Endothelial cell of umbilical vein (primary cell): Measurements from ENCODE around the gene DEDD. TPM values are rescaled to one million over a fixed set of nuclear protein-coding genes. Genes with fewer than 3 reads are reported as not detected.

Experiments
- BruUV-seq: library from RNA; stranded (reverse); fragments of 400-500 nt; replicated peaks from 2 replicates; lab custom pipeline; 2021; lab: Mats Ljungman, UMichigan
- CTCF ChIA-PET: fragments of 300-600, 350-600 bp; sonication (Branson Sonifier 250); formaldehyde crosslinking; loops from one replicate; lab custom pipeline; 2021; ENCODE audit warnings: antibody characterized with exemption, inconsistent platforms; lab: Charles Lee
- POLR2A ChIA-PET: fragments of 300-600, 350-600 bp; sonication (Branson Sonifier 250); formaldehyde crosslinking; loops from one replicate; lab custom pipeline; 2021; ENCODE audit warnings: antibody characterized with exemption, inconsistent platforms; lab: Charles Lee
- DNase-seq: peaks from one replicate; pipeline ENCODE4 v3.0.0-alpha.2; 2011; ENCODE audit warnings: low read depth, low spot score
- FAIRE-seq: peaks from 2 replicates; lab custom pipeline; 2011; peaks lifted over from hg19 to GRCh38; lab: Jason Lieb, UNC
- H2AFZ ChIP-seq: 2 replicates; pipeline ENCODE4 v1.6.0; 2012; ENCODE audit warnings: low read depth, low read length, control low read depth, inconsistent platforms
- H3K27ac ChIP-seq: 2 replicates; pipeline ENCODE4 v1.5.1; 2011; ENCODE audit warnings: low read depth, mild to moderate bottlenecking, control low read depth, low read length, moderate library complexity; ENCODE audit not compliant: insufficient read depth
- H3K27me3 ChIP-seq, 2 experiments: 2 replicates each; pipeline versions ENCODE4 v1.6.0 to v1.6.1; 2011; ENCODE audit warnings: low read length in 2 of 2, mixed read lengths in 1 of 2; ENCODE audit not compliant: control insufficient read depth in 2 of 2, insufficient read depth in 2 of 2
- H3K36me3 ChIP-seq, 2 experiments: 2 replicates in 1 of 2; 3 replicates in 1 of 2; pipeline ENCODE4 v1.5.1; 2011; ENCODE audit warnings: low read length in 2 of 2, mild to moderate bottlenecking in 1 of 2, moderate library complexity in 1 of 2; ENCODE audit not compliant: control insufficient read depth in 2 of 2, insufficient read depth in 2 of 2; ENCODE audit errors: extremely low read depth in 1 of 2
- H3K4me1 ChIP-seq: 3 replicates; pipeline ENCODE4 v1.5.1; 2011; ENCODE audit warnings: mild to moderate bottlenecking, low read length; ENCODE audit not compliant: control insufficient read depth, insufficient read depth; ENCODE audit errors: extremely low read depth
- H3K4me2 ChIP-seq: 2 replicates; pipeline ENCODE4 v1.6.1; 2011; ENCODE audit warnings: low read length, control low read depth, mixed read lengths; ENCODE audit not compliant: insufficient read depth
- H3K4me3 ChIP-seq, 3 experiments: fragments of 200-600 bp in 1 of 3; sonication (generic), shearing (Covaris generic) in 1 of 3; replicated peaks in 1 of 3; 2 replicates each; pipeline ENCODE4 v1.5.1; 2011 to 2016; ENCODE audit warnings: control low read depth in 3 of 3, low read length in 3 of 3, mild to moderate bottlenecking in 2 of 3, inconsistent platforms in 1 of 3, low read depth in 1 of 3, moderate library complexity in 1 of 3; ENCODE audit not compliant: insufficient read depth in 1 of 3
- H3K79me2 ChIP-seq: 2 replicates; pipeline ENCODE4 v1.6.0; 2012; ENCODE audit warnings: low read length, inconsistent platforms; ENCODE audit not compliant: control insufficient read depth, insufficient read depth
- H3K9ac ChIP-seq: replicated peaks from 2 replicates; pipeline ENCODE3; 2011; ENCODE audit warnings: low read length, control low read depth; ENCODE audit not compliant: insufficient read depth; ENCODE audit errors: extremely low read depth
- H3K9me1 ChIP-seq: replicated peaks from 3 replicates; pipeline ENCODE4 v1.6.0; 2011; ENCODE audit warnings: mild to moderate bottlenecking, low read length; ENCODE audit not compliant: control insufficient read depth, insufficient read depth; ENCODE audit errors: extremely low read depth
- H3K9me3 ChIP-seq: replicated peaks from 2 replicates; pipeline ENCODE4 v1.5.1; 2012; ENCODE audit warnings: low read length, inconsistent platforms; ENCODE audit not compliant: control insufficient read depth, insufficient read depth
- H4K20me1 ChIP-seq: replicated peaks from 2 replicates; pipeline ENCODE3; 2011; ENCODE audit warnings: mild to moderate bottlenecking, low read length; ENCODE audit not compliant: control insufficient read depth, insufficient read depth; ENCODE audit errors: extremely low read depth
- EZH2 ChIP-seq: IDR thresholded peaks from 2 replicates; pipeline ENCODE4 v1.6.1; 2012; ENCODE audit warnings: borderline replicate concordance, low read depth, mild to moderate bottlenecking, moderate library complexity, low read length, inconsistent platforms; ENCODE audit not compliant: severe bottlenecking
- FOS ChIP-seq: IDR thresholded peaks from 2 replicates; pipeline ENCODE4 v1.6.1; 2011; ENCODE audit warnings: mild to moderate bottlenecking, low read length, moderate library complexity, borderline replicate concordance; ENCODE audit not compliant: insufficient read depth
- GATA2 ChIP-seq: IDR thresholded peaks from 2 replicates; pipeline ENCODE4 v1.7.0; 2011; ENCODE audit warnings: low read depth, mild to moderate bottlenecking, moderate library complexity, mixed read lengths, low read length; ENCODE audit not compliant: insufficient read length, insufficient read depth
- JUN ChIP-seq: IDR thresholded peaks from 2 replicates; pipeline ENCODE4 v1.6.1; 2011; ENCODE audit warnings: borderline replicate concordance, low read depth; ENCODE audit not compliant: insufficient read length, insufficient read depth
- MYC ChIP-seq: IDR thresholded peaks from one replicate; pipeline ENCODE4 v1.6.1; 2011; ENCODE audit warnings: mild to moderate bottlenecking, low read depth, low read length
- POLR2A ChIP-seq: IDR thresholded peaks from 2 replicates; pipeline ENCODE4 v1.6.1; 2012; ENCODE audit warnings: low read depth, mild to moderate bottlenecking, control low read depth, low read length
- POLR2AphosphoS5 ChIP-seq: IDR thresholded peaks from 2 replicates; pipeline ENCODE4 v1.6.1; 2012; ENCODE audit warnings: low read depth, mild to moderate bottlenecking, control low read depth, low read length, moderate library complexity; ENCODE audit not compliant: insufficient read depth
- dilution Hi-C: fragments of 300-500 bp; cut with MboI; formaldehyde crosslinking; loops from one replicate; pipeline ENCODE4 v1.15.0; 2019; ENCODE audit warnings: low sequenced_read_pairs; ENCODE audit not compliant: extremely low pct_ligation_motif_present
- intact Hi-C: fragments of 100-400 bp; cut with micrococcal nuclease; formaldehyde crosslinking; loops from one replicate; pipeline ENCODE4 v1.10.0; 2022
- polyA plus RNA-seq, 4 experiments: library from polyadenylated mRNA; depleted of rRNA in 3 of 4; stranded (reverse) in 3 of 4; unstranded in 1 of 4; fragments of >200 nt; gene quantifications; 2 replicates each; pipeline versions ENCODE4 v1.2.1 to v1.2.3, GENCODE V29; 2011 to 2012; ENCODE audit warnings: missing spikeins in 1 of 4
- total RNA-seq: library from RNA; stranded (reverse); gene quantifications from 2 replicates; pipeline ENCODE4 v1.2.3, GENCODE V29; 2021
- TF ChIP-seq, protein P1 (sequence below), 2 donors: IDR thresholded peaks; 1 replicate in 1 of 2; 2 replicates in 1 of 2; pipeline ENCODE4 v1.5.1; 2011; ENCODE audit warnings: low read length in 2 of 2, mild to moderate bottlenecking in 2 of 2, moderate library complexity in 2 of 2, control low read depth in 1 of 2, inconsistent platforms in 1 of 2, low read depth in 1 of 2; ENCODE audit not compliant: insufficient read depth in 1 of 2; ENCODE audit errors: extremely low read depth in 1 of 2
- TF ChIP-seq, protein P2 (sequence below): IDR thresholded peaks from 2 replicates; pipeline ENCODE4 v1.6.1; 2011; ENCODE audit not compliant: insufficient read depth, insufficient read length

The DEDD gene
- total and polyA plus RNA-seq, 2 donors (not counting 3 experiments of a cell fraction or from before 2014, with no cell fraction given): 50.2 to 78.3 TPM

DNA sequence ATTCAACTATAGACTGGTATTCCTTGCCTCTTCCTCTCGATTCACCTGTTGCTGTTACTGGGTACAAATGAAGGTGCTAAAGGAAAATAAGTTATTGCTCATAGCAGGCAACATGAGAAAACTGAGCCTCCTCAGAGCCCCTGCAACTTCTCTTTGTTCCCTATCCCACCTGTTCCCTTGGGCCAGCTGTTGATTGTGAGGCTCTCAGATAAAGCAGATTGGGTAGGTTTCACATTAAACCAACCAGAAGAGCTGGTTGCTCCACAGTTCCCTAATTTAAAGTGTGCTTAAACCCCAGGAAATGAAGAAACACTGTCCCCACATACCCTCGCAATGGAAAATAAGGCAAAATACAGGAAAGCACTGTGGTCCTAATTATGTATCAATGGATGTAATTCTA is 4.8 kb downstream of the DEDD start:
- intact Hi-C loops (no loop called here), dilution Hi-C loops (no loop called here)
- Histone ChIP-seq H3K9me3 (no peaks in the 10 kb centered on the region), H3K79me2 (peaks cover 64% of the 10 kb centered on the region), H3K27me3 (no peaks in the 10 kb centered on the region), H3K9ac (no peak overlapping the region), H4K20me1 (no peaks in the 10 kb centered on the region), H3K27ac (no peak overlapping the region), H3K4me2 (no peak overlapping the region), H3K4me1 (peaks cover 21% of the 10 kb centered on the region), H3K36me3 (peaks cover 19 to 27% of the 10 kb centered on the region in 2 experiments), H2AFZ (no peak overlapping the region), H3K9me1 (no peaks in the 10 kb centered on the region), H3K4me3 (no peak overlapping the region)
- FAIRE-seq (no peak), DNase-seq (no peak)
- CTCF ChIA-PET: interaction anchor here (0.7 to 1.8 kb wide), 5 partner anchors 10 to 130 kb away, joined by 3 to 5 read pairs (median 4); no protein-coding TSS in a partner anchor
- TF ChIP-seq, protein P1, sequence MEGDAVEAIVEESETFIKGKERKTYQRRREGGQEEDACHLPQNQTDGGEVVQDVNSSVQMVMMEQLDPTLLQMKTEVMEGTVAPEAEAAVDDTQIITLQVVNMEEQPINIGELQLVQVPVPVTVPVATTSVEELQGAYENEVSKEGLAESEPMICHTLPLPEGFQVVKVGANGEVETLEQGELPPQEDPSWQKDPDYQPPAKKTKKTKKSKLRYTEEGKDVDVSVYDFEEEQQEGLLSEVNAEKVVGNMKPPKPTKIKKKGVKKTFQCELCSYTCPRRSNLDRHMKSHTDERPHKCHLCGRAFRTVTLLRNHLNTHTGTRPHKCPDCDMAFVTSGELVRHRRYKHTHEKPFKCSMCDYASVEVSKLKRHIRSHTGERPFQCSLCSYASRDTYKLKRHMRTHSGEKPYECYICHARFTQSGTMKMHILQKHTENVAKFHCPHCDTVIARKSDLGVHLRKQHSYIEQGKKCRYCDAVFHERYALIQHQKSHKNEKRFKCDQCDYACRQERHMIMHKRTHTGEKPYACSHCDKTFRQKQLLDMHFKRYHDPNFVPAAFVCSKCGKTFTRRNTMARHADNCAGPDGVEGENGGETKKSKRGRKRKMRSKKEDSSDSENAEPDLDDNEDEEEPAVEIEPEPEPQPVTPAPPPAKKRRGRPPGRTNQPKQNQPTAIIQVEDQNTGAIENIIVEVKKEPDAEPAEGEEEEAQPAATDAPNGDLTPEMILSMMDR (IDR thresholded peaks at IDR 0.05; ENCODE audit: extremely low read depth in 1 of 2, insufficient read depth in 1 of 2, low read depth in 1 of 2, low read length in 2 of 2): no peak
- TF ChIP-seq POLR2A (no peak), EZH2 (no peak), POLR2AphosphoS5 (no peak)
- BruUV-seq: no TSS peak
- POLR2A ChIA-PET: no interaction called here

DNA sequence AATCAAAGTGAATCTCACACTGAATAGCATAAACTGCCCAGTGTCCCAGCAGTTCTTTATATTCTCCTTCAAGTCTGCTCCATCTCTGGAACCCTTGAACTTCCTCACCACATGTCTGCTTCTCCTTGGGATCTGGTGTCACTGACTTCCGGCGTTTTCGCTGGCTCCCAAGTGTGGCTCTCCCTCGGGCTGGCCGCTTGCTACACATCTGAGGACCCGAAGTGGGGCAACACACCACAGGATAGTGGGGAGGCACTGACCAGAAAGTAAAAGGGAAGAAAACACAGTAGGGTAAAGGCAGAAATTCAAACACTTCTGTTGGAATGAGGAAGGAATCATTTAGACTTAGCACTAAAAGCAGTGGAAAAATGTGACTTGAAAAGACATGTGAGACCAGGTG is 9.5 kb downstream of the DEDD start:
- Histone ChIP-seq H3K4me2 (no peak overlapping the region), H3K9me3 (no peaks in the 10 kb centered on the region), H3K4me3 (no peak overlapping the region), H3K36me3 (peaks cover 18 to 39% of the 10 kb centered on the region in 2 experiments), H3K27ac (no peak overlapping the region), H3K4me1 (peaks cover 11% of the 10 kb centered on the region), H2AFZ (no peak overlapping the region), H3K9ac (no peak overlapping the region), H4K20me1 (no peaks in the 10 kb centered on the region), H3K79me2 (peaks cover 30% of the 10 kb centered on the region), H3K9me1 (no peaks in the 10 kb centered on the region), H3K27me3 (no peaks in the 10 kb centered on the region)
- POLR2A ChIA-PET: no interaction called here
- dilution Hi-C loops (no loop called here), intact Hi-C loops (no loop called here)
- no peak for TF ChIP-seq POLR2A
- TF ChIP-seq EZH2: no peak
- TF ChIP-seq, protein P1 (IDR thresholded peaks at IDR 0.05; ENCODE audit: extremely low read depth in 1 of 2, insufficient read depth in 1 of 2, low read depth in 1 of 2, low read length in 2 of 2): no peak
- TF ChIP-seq FOS: no peak
- TF ChIP-seq MYC: no peak
- TF ChIP-seq POLR2AphosphoS5: no peak
- TF ChIP-seq JUN: no peak
- TF ChIP-seq, protein P2, sequence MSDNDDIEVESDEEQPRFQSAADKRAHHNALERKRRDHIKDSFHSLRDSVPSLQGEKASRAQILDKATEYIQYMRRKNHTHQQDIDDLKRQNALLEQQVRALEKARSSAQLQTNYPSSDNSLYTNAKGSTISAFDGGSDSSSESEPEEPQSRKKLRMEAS: no peak
- TF ChIP-seq GATA2: no peak
- CTCF ChIA-PET: no interaction called here
- DNase-seq: no peak
- BruUV-seq: no TSS peak
- FAIRE-seq: no peak
